NCI-H226 (cell line): ENCODE data around the gene EDN2.
A peak's percentile ranks its signal among the peaks of the same experiment; 100 is the strongest.

Experiments
- DNase-seq: peaks from one replicate; pipeline ENCODE4 v3.0.0-alpha.2; 2015

EDN2 gene

GRCh38 chr1:41516168-41517061, 31.9 kb upstream of the EDN2 start:
- DNase-seq = peak; percentile 71

GRCh38 chr1:41515778-41516167, 31.3 kb upstream of the EDN2 start:
- DNase-seq = no peak

GRCh38 chr1:41515131-41515678, 30.7 kb upstream of the EDN2 start:
- peak; percentile 47 for DNase-seq

- no peak for DNase-seq
Observed at GRCh38 chr1:41514381-41514780, 29.9 kb upstream of the EDN2 start.

GRCh38 chr1:41513383-41513735, 28.9 kb upstream of the EDN2 start:
- no peak for DNase-seq

- DNase-seq = no peak
Observed at GRCh38 chr1:41512701-41513382, 28.4 kb upstream of the EDN2 start.

- no peak for DNase-seq
Observed at GRCh38 chr1:41511239-41511540, 26.7 kb upstream of the EDN2 start.

- no peak for DNase-seq
Observed at GRCh38 chr1:41510531-41511238, 26.2 kb upstream of the EDN2 start.

GRCh38 chr1:41509270-41509671, 24.8 kb upstream of the EDN2 start:
- DNase-seq = no peak

- DNase-seq = no peak
Observed at GRCh38 chr1:41508290-41508689, 23.8 kb upstream of the EDN2 start.

- no peak for DNase-seq
Observed at GRCh38 chr1:41507836-41508235, 23.4 kb upstream of the EDN2 start.

GRCh38 chr1:41507110-41507720, 22.7 kb upstream of the EDN2 start:
- no peak for DNase-seq

- peak; percentile 53 for DNase-seq
Observed at GRCh38 chr1:41504114-41505035, 19.9 kb upstream of the EDN2 start.

- no peak for DNase-seq
Observed at GRCh38 chr1:41503538-41504113, 19.1 kb upstream of the EDN2 start.

GRCh38 chr1:41502912-41503311, 18.4 kb upstream of the EDN2 start:
- no peak for DNase-seq

- no peak for DNase-seq
Observed at GRCh38 chr1:41501581-41501980, 17.1 kb upstream of the EDN2 start.

GRCh38 chr1:41500781-41501518, 16.5 kb upstream of the EDN2 start:
- DNase-seq = peak; percentile 73

GRCh38 chr1:41500378-41500777, 15.9 kb upstream of the EDN2 start:
- DNase-seq = peak; percentile 88

- DNase-seq = no peak
Observed at GRCh38 chr1:41499591-41499990, 15.1 kb upstream of the EDN2 start.

- DNase-seq = peak; percentile 81
Observed at GRCh38 chr1:41498804-41499203, 14.3 kb upstream of the EDN2 start.

- DNase-seq = no peak
Observed at GRCh38 chr1:41498391-41498790, 13.9 kb upstream of the EDN2 start.
